Measurements from ENCODE around the gene ERC2.

Gene ERC2

DNA sequence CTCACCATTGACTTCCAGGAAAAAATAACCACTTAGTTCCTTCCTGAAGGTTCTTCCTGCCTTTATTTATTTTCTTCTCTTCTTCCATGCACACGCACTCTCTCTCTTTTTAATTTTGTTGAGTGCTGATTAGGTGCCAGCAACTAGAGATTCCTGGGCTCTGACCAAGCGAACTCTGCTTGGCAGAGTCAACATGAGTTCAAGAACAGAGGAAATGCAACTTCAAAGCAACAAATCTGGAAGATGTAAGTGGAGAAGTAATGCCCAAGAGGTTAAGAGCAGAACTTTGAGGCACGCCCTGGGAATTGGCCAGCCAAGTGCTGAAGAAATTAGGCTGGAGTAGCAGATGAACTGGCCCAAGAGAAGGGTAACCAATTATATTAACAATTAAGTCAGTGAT, 8.5 kb downstream of the ERC2 start:
- no peak overlapping the region for H3K4me3 Mint-ChIP-seq
- DNase-seq: no peak
- H3K27ac Mint-ChIP-seq: no peak overlapping the region
- H3K4me1 Mint-ChIP-seq (ENCODE audit: low read depth): no peaks in the 10 kb centered on the region
- H3K9me3 Mint-ChIP-seq: no peaks in the 10 kb centered on the region
- peaks cover 70% of the 10 kb centered on the region for H3K27me3 Mint-ChIP-seq
- no peaks in the 10 kb centered on the region for H3K36me3 Mint-ChIP-seq (ENCODE audit: low read depth)

DNA sequence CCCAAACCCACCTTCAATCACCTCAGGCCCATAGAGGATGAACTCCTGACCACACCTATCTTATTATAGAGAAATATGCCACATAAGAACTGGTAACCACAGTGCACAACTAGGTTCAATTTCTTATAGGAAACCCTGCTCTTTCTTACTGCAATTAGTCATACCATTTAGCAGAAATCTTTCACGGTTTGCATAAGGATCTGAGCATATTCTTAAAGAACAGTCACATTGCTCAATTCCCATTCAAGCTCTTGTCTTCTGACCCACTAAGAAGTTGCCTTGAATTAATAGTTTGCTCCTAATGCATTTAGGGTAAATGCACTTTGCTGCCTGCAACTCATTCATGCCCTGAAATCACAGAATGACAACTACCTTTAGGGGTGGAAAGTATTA, 9.2 kb downstream of the ERC2 start:
- DNase-seq: no peak
- H3K4me1 Mint-ChIP-seq (ENCODE audit: low read depth): no peaks in the 10 kb centered on the region

DNA sequence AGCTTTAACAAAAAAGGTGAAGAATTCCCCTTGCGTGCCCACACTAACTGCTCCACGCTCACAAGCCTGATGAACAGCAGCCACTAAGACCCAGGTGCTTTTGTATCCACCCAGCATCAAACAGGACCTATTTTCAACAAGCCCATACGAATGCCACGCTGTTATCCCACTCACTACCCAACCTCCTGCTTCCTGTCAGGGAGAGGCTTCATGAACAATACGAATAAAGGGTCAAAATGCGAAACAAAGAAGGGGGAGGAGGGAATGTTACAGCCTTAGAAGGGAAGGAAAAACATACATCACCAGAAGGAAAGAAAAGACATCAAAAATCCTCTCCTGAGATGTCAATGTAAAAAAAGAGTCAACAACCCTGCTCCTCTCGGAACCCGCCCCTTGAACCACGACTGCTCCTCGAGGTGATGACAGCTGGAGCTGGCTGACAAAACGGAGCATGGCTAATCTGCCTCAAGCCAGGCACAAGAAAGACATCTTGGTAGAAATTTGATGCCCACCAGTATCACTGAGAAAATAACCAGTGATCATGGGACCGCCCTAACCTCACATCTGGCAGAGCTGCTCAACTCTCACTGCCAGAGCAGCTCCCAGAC, 9.7 kb downstream of the ERC2 start:
- Mint-ChIP-seq H3K9me3 (no peaks in the 10 kb centered on the region), H3K36me3 (ENCODE audit: low read depth) (no peaks in the 10 kb centered on the region), H3K4me3 (no peak overlapping the region), H3K4me1 (ENCODE audit: low read depth) (no peaks in the 10 kb centered on the region), H3K27ac (no peak overlapping the region), H3K27me3 (peaks cover 66% of the 10 kb centered on the region)
- no peak for DNase-seq

More for the DNA sequence above, 9.2 kb downstream of the ERC2 start:
- Mint-ChIP-seq H3K27me3 (peaks cover 66% of the 10 kb centered on the region), H3K9me3 (no peaks in the 10 kb centered on the region), H3K36me3 (ENCODE audit: low read depth) (no peaks in the 10 kb centered on the region), H3K4me3 (no peak overlapping the region), H3K27ac (no peak overlapping the region)

DNA sequence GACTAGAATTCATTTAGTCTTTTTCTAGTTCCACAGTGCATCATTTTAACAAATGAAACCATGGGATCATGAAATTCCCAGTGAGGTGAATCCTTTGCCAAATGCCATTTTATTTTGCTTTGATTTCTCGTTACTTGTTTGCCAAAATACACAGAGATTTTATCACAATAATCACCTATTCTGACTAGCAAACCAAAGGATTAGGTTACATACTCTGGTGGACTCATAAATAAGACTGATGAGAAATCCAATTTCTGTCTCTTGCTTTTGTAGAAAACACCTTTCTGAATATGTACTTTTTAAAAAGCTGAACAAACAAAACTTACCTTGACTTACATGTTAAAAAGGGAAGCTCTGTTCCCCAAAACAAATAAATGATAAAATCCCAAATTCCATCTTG, 12.2 kb downstream of the ERC2 start:
- H3K4me3 Mint-ChIP-seq: no peak overlapping the region
- DNase-seq: no peak
- H3K9me3 Mint-ChIP-seq: no peaks in the 10 kb centered on the region
- H3K36me3 Mint-ChIP-seq (ENCODE audit: low read depth): no peaks in the 10 kb centered on the region
- peaks cover 4% of the 10 kb centered on the region for H3K4me1 Mint-ChIP-seq (ENCODE audit: low read depth)
- H3K27me3 Mint-ChIP-seq: peaks cover 57% of the 10 kb centered on the region
- H3K27ac Mint-ChIP-seq: no peak overlapping the region

DNA sequence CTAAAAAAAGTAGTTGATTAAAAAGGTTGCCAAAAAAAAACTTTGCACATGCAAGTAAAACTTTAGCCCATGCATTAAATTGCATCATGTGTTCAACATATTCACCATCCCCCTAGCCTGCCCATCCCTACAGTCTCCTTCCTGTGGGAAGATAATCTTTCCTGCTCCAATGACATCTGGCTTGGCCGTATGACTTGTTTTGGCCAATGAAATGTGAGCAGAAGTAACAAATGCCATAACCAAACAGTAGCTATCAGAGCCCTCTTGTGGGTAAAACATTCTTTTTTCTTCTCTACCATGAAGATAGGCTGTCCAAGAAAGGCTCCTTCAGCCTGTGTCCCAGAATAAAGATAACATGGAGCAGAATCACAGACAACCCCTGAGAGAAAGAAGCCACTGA, 15.3 kb downstream of the ERC2 start:
- Mint-ChIP-seq H3K27ac (no peak overlapping the region), H3K27me3 (peaks cover 52% of the 10 kb centered on the region), H3K9me3 (no peaks in the 10 kb centered on the region), H3K4me3 (no peak overlapping the region), H3K36me3 (ENCODE audit: low read depth) (no peaks in the 10 kb centered on the region), H3K4me1 (ENCODE audit: low read depth) (peaks cover 4% of the 10 kb centered on the region)
- DNase-seq: no peak

DNA sequence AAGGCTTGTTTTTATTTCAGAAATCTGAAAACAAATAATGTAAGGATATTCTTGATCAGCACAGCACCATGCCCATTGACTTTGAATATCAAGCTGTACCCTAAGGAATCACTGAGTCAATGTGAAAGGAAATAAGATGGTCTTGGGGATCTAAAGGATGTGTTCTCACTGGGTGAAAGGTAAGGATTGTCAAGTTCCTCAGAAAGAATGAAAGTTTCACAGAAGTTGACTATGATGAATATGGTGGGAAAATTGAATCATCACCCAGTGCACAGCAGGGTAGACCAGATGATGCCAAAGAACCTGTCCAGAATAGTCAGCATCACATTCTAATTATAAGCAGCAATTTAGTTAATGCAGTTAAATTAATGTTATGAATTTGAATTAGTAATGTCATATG, 16.2 kb downstream of the ERC2 start:
- Mint-ChIP-seq H3K27ac (no peak overlapping the region), H3K36me3 (ENCODE audit: low read depth) (no peaks in the 10 kb centered on the region), H3K27me3 (peaks cover 48% of the 10 kb centered on the region), H3K4me3 (no peak overlapping the region), H3K4me1 (ENCODE audit: low read depth) (peaks cover 4% of the 10 kb centered on the region), H3K9me3 (no peaks in the 10 kb centered on the region)
- no peak for DNase-seq

DNA sequence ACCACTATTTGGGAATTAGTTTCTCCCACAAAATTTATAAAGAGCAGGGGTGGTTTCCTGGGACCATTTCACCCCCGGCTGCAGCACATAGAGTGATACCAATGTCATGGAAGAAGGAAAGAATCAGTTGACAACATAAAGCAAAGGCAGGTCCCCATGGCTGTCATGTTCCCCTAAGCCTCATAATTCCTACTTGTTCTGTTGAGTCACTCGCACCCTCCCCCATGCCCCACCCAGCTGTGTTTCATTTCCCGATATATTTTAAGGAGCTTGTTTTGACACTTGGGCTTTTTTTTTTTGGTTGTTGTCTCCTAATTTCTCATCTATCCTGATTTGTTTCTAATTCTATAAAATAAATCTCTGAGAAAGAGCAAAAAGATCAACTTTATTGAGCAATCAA, 24.9 kb downstream of the ERC2 start:
- DNase-seq: no peak
- no peaks in the 10 kb centered on the region for H3K36me3 Mint-ChIP-seq (ENCODE audit: low read depth)
- no peaks in the 10 kb centered on the region for H3K9me3 Mint-ChIP-seq
- no peaks in the 10 kb centered on the region for H3K4me1 Mint-ChIP-seq (ENCODE audit: low read depth)
- no peak overlapping the region for H3K27ac Mint-ChIP-seq
- H3K27me3 Mint-ChIP-seq: peaks cover 26% of the 10 kb centered on the region
- H3K4me3 Mint-ChIP-seq: no peak overlapping the region

DNA sequence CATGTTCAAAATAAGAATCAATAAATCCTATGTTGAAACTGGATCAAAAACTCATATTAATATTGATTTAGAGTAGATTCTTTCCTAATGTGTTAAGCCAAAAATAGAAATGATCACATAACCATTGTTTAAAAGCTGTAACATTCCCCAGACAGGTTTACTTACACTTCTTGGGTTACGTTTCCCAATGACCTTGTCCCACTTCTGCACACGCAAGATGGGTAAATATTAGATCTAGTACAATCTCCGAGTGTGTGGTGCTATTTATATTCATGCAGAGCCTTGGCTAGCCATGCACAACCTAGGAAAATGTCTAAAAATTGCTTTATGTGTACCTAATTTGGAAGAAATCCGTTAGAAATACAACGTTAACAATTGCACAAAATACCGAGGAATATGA, 39.6 kb downstream of the ERC2 start:
- Mint-ChIP-seq H3K36me3 (ENCODE audit: low read depth) (no peaks in the 10 kb centered on the region), H3K4me1 (ENCODE audit: low read depth) (no peaks in the 10 kb centered on the region), H3K4me3 (no peak overlapping the region), H3K27me3 (peaks cover 26% of the 10 kb centered on the region), H3K27ac (no peak overlapping the region), H3K9me3 (peaks cover 3% of the 10 kb centered on the region)
- DNase-seq: no peak

DNA sequence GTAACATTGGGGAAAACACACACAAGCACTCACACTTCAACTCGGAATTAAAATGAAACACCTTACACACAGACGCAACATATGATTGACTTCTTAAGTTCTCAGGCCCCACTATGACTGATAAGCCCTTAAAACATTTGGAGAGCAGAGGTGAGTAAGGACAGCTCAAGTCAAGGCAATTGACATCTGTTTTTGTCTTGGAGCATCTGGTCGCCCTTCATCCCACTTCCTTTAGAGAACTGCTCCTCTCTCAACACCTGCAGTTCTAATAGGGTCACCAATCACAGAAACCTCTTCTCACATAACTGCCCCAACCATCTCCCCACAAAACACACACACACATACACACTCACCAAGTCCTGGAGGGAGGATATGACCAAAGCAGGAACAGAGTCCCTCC, 43.4 kb downstream of the ERC2 start:
- H3K4me3 Mint-ChIP-seq: no peak overlapping the region
- H3K9me3 Mint-ChIP-seq: no peaks in the 10 kb centered on the region
- H3K4me1 Mint-ChIP-seq (ENCODE audit: low read depth): peaks cover 12% of the 10 kb centered on the region
- H3K27me3 Mint-ChIP-seq: peaks cover 20% of the 10 kb centered on the region
- no peak overlapping the region for H3K27ac Mint-ChIP-seq
- H3K36me3 Mint-ChIP-seq (ENCODE audit: low read depth): no peaks in the 10 kb centered on the region
- DNase-seq: no peak

DNA sequence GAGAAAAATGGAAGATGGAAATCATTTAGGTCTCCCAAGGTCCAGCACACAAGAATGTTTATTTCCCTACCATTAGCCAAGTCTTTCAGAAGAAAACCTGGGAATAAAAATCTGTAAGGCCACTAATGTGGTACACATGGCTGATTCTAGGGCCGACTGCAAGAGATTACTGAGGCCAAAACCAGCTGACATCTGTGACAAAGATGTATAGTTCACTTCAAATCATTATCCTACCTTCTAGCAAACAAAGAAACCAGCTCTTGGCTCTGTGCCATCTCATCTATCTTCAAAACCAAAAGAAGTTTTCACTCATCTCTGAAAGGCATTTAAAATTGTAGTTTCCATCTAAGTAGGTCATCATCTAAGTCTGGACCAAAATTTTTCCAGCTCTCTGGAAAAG, 43.9 kb downstream of the ERC2 start:
- DNase-seq: no peak
- H3K4me3 Mint-ChIP-seq: no peak overlapping the region
- no peaks in the 10 kb centered on the region for H3K9me3 Mint-ChIP-seq
- H3K27ac Mint-ChIP-seq: no peak overlapping the region
- H3K27me3 Mint-ChIP-seq: peaks cover 15% of the 10 kb centered on the region
- H3K36me3 Mint-ChIP-seq (ENCODE audit: low read depth): no peaks in the 10 kb centered on the region
- H3K4me1 Mint-ChIP-seq (ENCODE audit: low read depth): peaks cover 12% of the 10 kb centered on the region

DNA sequence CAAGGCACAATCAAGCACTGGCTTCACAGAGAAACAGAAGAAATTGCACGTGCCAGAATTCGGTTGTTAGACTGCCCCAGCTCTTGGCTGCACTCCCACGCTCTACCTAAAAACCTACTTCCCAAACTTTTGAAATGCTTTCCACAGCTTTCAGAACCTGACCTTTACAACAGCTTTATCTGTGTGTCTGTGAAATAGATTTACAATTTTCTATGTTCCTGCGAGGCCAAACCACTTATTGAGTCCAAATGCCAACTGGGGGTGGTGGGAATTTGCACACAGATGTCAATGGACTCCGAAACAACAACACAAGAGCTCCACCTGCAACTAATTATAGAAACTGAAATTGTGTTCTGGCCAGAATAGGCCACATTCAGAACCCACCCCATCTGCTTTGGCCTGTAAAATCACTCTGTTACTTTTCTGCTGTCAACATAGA, 44.6 kb downstream of the ERC2 start:
- Mint-ChIP-seq H3K36me3 (ENCODE audit: low read depth) (no peaks in the 10 kb centered on the region), H3K4me1 (ENCODE audit: low read depth) (peaks cover 12% of the 10 kb centered on the region), H3K9me3 (no peaks in the 10 kb centered on the region), H3K4me3 (no peak overlapping the region), H3K27ac (no peak overlapping the region), H3K27me3 (peaks cover 12% of the 10 kb centered on the region)
- no peak for DNase-seq

DNA sequence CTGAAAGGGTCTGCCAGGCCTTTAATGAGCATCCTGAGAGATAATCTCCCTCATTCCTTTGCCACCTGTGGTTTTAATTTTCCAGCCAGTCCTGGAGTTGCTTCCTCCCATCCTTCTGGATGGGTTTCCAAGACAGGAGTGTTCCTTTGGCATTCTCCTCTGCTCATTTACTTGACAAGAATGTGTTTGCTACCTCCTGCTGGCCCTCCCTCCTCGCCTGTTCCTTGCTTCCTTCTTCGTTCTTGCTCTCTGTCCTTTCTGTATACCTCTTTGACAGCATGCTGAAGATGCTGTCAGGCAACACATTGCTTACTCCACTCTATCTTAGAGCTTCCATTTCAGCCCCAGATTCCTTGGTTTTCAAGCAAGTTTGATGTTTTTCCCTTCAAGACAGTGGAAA, 46.0 kb downstream of the ERC2 start:
- DNase-seq: no peak
- Mint-ChIP-seq H3K27ac (no peak overlapping the region), H3K4me1 (ENCODE audit: low read depth) (peaks cover 12% of the 10 kb centered on the region), H3K36me3 (ENCODE audit: low read depth) (no peaks in the 10 kb centered on the region), H3K27me3 (peaks cover 8% of the 10 kb centered on the region), H3K9me3 (no peaks in the 10 kb centered on the region), H3K4me3 (no peak overlapping the region)

DNA sequence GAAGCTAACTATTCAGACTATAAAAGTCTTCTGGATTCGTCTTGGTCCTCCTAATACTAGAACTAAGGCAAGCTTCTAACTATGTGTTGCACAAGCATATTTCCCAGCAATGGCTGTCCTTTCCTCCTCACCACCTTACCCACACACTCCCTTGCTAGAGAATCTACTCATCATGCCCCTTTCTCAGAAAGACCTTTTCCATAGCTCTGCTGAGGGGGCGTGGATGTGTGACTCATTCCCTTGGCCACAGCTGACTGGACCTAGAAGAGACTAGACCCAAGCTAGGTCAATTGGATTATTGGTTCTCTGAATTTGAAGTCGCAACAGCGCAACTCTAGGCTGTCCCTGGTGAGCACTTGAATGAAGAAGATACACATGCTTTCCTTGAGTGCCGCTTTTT, 47.1 kb downstream of the ERC2 start:
- no peaks in the 10 kb centered on the region for H3K9me3 Mint-ChIP-seq
- no peak for DNase-seq
- H3K4me1 Mint-ChIP-seq (ENCODE audit: low read depth): peaks cover 12% of the 10 kb centered on the region
- no peak overlapping the region for H3K4me3 Mint-ChIP-seq
- H3K27me3 Mint-ChIP-seq: peaks cover 8% of the 10 kb centered on the region
- H3K36me3 Mint-ChIP-seq (ENCODE audit: low read depth): no peaks in the 10 kb centered on the region
- H3K27ac Mint-ChIP-seq: no peak overlapping the region

DNA sequence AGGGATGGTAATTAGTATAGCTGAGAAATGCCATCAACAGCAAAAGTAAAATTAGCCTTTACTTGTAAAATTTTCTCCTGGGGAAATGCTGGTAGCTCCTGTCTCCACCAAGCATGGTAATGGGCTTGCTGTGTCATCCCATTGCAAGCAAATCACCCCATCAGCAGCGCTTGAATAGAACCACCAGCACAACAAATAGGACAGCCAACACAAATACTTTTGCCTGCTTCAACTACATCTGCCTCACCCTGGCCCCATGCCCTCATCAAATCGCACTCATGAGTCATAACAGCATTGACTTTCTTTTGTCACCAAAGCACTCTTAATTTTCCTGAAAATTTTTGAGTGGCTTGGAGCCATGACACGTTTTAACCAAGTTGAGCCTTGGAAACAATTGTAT, 52.6 kb downstream of the ERC2 start:
- Mint-ChIP-seq H3K9me3 (no peaks in the 10 kb centered on the region), H3K4me1 (ENCODE audit: low read depth) (no peaks in the 10 kb centered on the region), H3K27me3 (peaks cover 5% of the 10 kb centered on the region), H3K27ac (no peak overlapping the region), H3K4me3 (no peak overlapping the region), H3K36me3 (ENCODE audit: low read depth) (no peaks in the 10 kb centered on the region)
- DNase-seq: no peak

DNA sequence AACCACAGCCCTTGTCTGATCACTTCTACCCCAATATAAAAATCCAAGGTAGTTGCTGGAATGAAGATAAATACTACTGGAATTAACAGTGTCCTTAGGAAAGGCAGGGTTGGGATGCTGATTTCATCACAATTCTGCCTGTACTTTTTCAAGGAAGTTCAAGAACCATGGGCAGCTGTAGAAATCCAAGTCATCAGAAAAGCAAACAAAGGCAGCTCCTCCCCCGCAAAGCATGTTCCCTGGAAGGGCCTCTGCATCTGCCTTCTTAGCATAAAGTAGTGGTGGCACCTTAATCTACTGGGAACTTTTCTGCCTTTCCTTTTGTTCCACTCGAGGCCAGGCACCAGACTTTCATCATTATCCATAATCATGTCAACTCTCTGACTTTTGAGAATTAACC, 54.4 kb downstream of the ERC2 start:
- Mint-ChIP-seq H3K27ac (no peak overlapping the region), H3K4me3 (no peak overlapping the region), H3K9me3 (no peaks in the 10 kb centered on the region), H3K4me1 (ENCODE audit: low read depth) (no peaks in the 10 kb centered on the region), H3K36me3 (ENCODE audit: low read depth) (no peaks in the 10 kb centered on the region), H3K27me3 (peaks cover 8% of the 10 kb centered on the region)
- DNase-seq: no peak

DNA sequence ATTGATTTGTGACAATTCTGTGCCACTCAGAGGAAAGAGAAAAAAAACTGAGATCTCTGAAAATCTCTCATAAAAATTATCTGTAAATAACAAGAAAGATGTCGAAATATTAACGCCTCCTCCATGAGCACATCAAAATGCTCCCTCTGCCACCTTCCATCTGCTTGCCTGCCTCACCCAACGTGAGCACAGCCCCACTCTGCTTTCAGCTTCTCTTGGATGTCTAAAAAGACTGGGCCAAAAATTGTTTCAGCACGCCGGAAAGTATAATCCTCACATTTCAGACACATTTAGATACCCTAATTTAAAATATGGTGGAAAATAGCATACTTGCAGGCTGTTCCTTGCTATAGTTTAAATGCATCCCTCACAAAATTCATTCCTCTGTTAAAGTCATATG, 57.1 kb downstream of the ERC2 start:
- no peak for DNase-seq
- Mint-ChIP-seq H3K36me3 (ENCODE audit: low read depth) (no peaks in the 10 kb centered on the region), H3K4me1 (ENCODE audit: low read depth) (no peaks in the 10 kb centered on the region), H3K27ac (no peak overlapping the region), H3K27me3 (peaks cover 19% of the 10 kb centered on the region), H3K4me3 (no peak overlapping the region), H3K9me3 (no peaks in the 10 kb centered on the region)

All from activated T-cell treated with anti-CD3 and anti-CD28 coated beads, Interleukin-2, amount 50 U/mL, for 24 hours (primary cell).